K562 (cell line): Measurements from ENCODE around the gene MAZ. TPM values are rescaled to one million over a fixed set of nuclear protein-coding genes. Genes with fewer than 3 reads are reported as not detected.
A peak's percentile ranks its signal among the peaks of the same experiment; 100 is the strongest.

Source experiments
- ATAC-seq: fragments of 200-7000 bp; cut with Tn5 transposase; 3 replicates; pipeline ENCODE4 v1.9.1; 2020; ENCODE audit warnings: moderate library complexity
- BruUV-seq: library from RNA; stranded (reverse); fragments of 400-500 nt; replicated peaks from 2 replicates; lab custom pipeline; 2021; lab: Mats Ljungman, UMichigan
- CTCF ChIA-PET: fragments of 300-600 bp; formaldehyde crosslinking; extraction: SDS; loops from one replicate; lab custom pipeline; 2021; ENCODE audit warnings: low intra/inter-chr PET ratio; lab: Yijun Ruan, JAX
- POLR2A ChIA-PET: fragments of 300-600, 350-650 bp; sonication (Branson Sonifier 250); formaldehyde crosslinking; extraction: SDS; loops from one replicate; lab custom pipeline; 2021; ENCODE audit warnings: antibody characterized with exemption, inconsistent platforms; lab: Yijun Ruan, JAX
- DNase-seq, 4 experiments: peaks; one replicate each; pipeline versions ENCODE4 v3.0.0 to v3.0.0-alpha.2; 2011 to 2018; ENCODE audit warnings: low spot score in 3 of 4, mixed read lengths in 3 of 4; ENCODE audit errors: extremely low read depth in 1 of 4
- FAIRE-seq: peaks from 2 replicates; lab custom pipeline; 2011; peaks lifted over from hg19 to GRCh38; lab: Jason Lieb, UNC
- H2AFZ ChIP-seq: 2 replicates; pipeline ENCODE4 v1.6.0; 2011; ENCODE audit warnings: low read depth, low read length, control low read depth, inconsistent platforms
- H3K27ac ChIP-seq: fragments of 200-600 bp; 3 replicates; pipeline ENCODE4 v1.8.0; 2011; ENCODE audit warnings: low read depth, mild to moderate bottlenecking, control low read depth, inconsistent platforms, low read length, moderate library complexity, mixed read lengths; ENCODE audit errors: extremely low read depth
- H3K27me3 ChIP-seq, 2 experiments: fragments of 300-600 bp in 1 of 2; 2 replicates in 1 of 2; 3 replicates in 1 of 2; pipeline versions ENCODE4 v1.6.0 to v1.8.0; 2011; ENCODE audit warnings: inconsistent platforms in 2 of 2, low read length in 2 of 2, mild to moderate bottlenecking in 1 of 2, mixed read lengths in 1 of 2, moderate library complexity in 1 of 2; ENCODE audit not compliant: control insufficient read depth in 2 of 2, insufficient read depth in 2 of 2
- H3K36me3 ChIP-seq: fragments of 300-600 bp; 3 replicates; pipeline ENCODE4 v1.8.0; 2011; ENCODE audit warnings: mild to moderate bottlenecking, low read length, inconsistent platforms; ENCODE audit not compliant: control insufficient read depth, insufficient read depth
- H3K4me1 ChIP-seq, 2 experiments: fragments of 200-600 bp in 1 of 2; replicated peaks in 1 of 2; 2 replicates in 1 of 2; 3 replicates in 1 of 2; pipeline versions ENCODE4 v1.5.1 to v1.8.0; 2011; ENCODE audit warnings: inconsistent platforms in 2 of 2, low read length in 2 of 2, mild to moderate bottlenecking in 1 of 2, mixed read lengths in 1 of 2, moderate library complexity in 1 of 2; ENCODE audit not compliant: control insufficient read depth in 2 of 2, insufficient read depth in 2 of 2
- H3K4me2 ChIP-seq: 2 replicates; pipeline ENCODE4 v1.6.1; 2011; ENCODE audit warnings: low read length, control low read depth, inconsistent platforms, mixed read lengths; ENCODE audit not compliant: insufficient read depth
- H3K4me3 ChIP-seq: fragments of 200-600 bp; sonication (generic), shearing (Covaris generic); 2 replicates; pipeline ENCODE4 v1.5.1; 2016; ENCODE audit warnings: control low read depth, inconsistent platforms
- H3K79me2 ChIP-seq: fragments of 200-600 bp; 3 replicates; pipeline ENCODE4 v1.8.0; 2011; ENCODE audit warnings: low read length, inconsistent platforms; ENCODE audit not compliant: control insufficient read depth, insufficient read depth
- H3K9ac ChIP-seq, 2 experiments: 2 replicates each; pipeline versions ENCODE4 v1.6.0 to v1.6.1; 2011; ENCODE audit warnings: low read depth in 2 of 2, low read length in 2 of 2, control low read depth in 1 of 2, inconsistent platforms in 1 of 2, mild to moderate bottlenecking in 1 of 2, mixed read lengths in 1 of 2; ENCODE audit not compliant: insufficient read depth in 1 of 2
- H3K9me1 ChIP-seq: one replicate; pipeline ENCODE4 v1.6.0; 2011; ENCODE audit warnings: inconsistent platforms, mild to moderate bottlenecking, low read length, moderate library complexity; ENCODE audit not compliant: control insufficient read depth, insufficient read depth
- H3K9me3 ChIP-seq: replicated peaks from 2 replicates; pipeline ENCODE4 v1.5.1; 2011; ENCODE audit warnings: low read depth, low read length, inconsistent platforms; ENCODE audit not compliant: control insufficient read depth, insufficient read depth
- H4K20me1 ChIP-seq: replicated peaks from 2 replicates; pipeline ENCODE4 v1.6.1; 2011; ENCODE audit warnings: low read length, inconsistent platforms, mixed read lengths; ENCODE audit not compliant: control insufficient read depth, insufficient read depth
- BACH1 ChIP-seq: fragments of 200-800 bp; sonication (Bioruptor generic); IDR thresholded peaks from 2 replicates; pipeline ENCODE4 v1.6.1; 2016; ENCODE audit warnings: missing genetic modification characterization, missing compliant biosample characterization
- CBX1 ChIP-seq: sonication (generic); IDR thresholded peaks from 2 replicates; pipeline ENCODE4 v1.6.1; 2016; ENCODE audit warnings: antibody characterized with exemption, low read depth, mild to moderate bottlenecking
- E2F3 ChIP-seq: fragments of 250-450 bp; sonication (Bioruptor Pico); IDR thresholded peaks from 2 replicates; pipeline ENCODE4 v1.4.0; 2020; ENCODE audit warnings: mild to moderate bottlenecking
- EGR1 ChIP-seq: fragments of 450-650 bp; conservative IDR thresholded peaks from 2 replicates; pipeline ENCODE4 v1.6.1; 2017; ENCODE audit warnings: mild to moderate bottlenecking
- ERF ChIP-seq: fragments of 450-650 bp; formaldehyde crosslinking; IDR thresholded peaks from 2 replicates; pipeline ENCODE4 v1.4.0; 2020; ENCODE audit warnings: mild to moderate bottlenecking, mixed read lengths
- KDM5B ChIP-seq: fragments of 200-600 bp; sonication (generic); IDR thresholded peaks from 2 replicates; pipeline ENCODE4 v1.6.1; 2012; ENCODE audit warnings: low read depth, mild to moderate bottlenecking, moderate library complexity, low read length, control low read depth, inconsistent platforms; ENCODE audit not compliant: insufficient replicate concordance
- NONO ChIP-seq, 2 experiments: fragments of 200-400 bp in 1 of 2; fragments of 450-650 bp in 1 of 2; formaldehyde crosslinking in 1 of 2; IDR thresholded peaks; 2 replicates each; pipeline ENCODE4 v1.6.1; 2017; ENCODE audit warnings: low read depth in 2 of 2, mild to moderate bottlenecking in 2 of 2, moderate library complexity in 2 of 2, low read length in 1 of 2
- PML ChIP-seq: IDR thresholded peaks from 2 replicates; pipeline ENCODE4 v1.6.1; 2012; ENCODE audit warnings: low read length, inconsistent platforms
- POLR2G ChIP-seq: fragments of 200-400 bp; formaldehyde crosslinking; IDR thresholded peaks from 2 replicates; pipeline ENCODE4 v1.6.1; 2017; ENCODE audit warnings: low read depth, mild to moderate bottlenecking, antibody characterized with exemption, low read length, moderate library complexity
- RB1 ChIP-seq: fragments of 450-650 bp; IDR thresholded peaks from 2 replicates; pipeline ENCODE4 v1.6.1; 2017; ENCODE audit warnings: low read depth, mild to moderate bottlenecking
- RBBP5 ChIP-seq: fragments of 200-600 bp; sonication (generic); IDR thresholded peaks from 2 replicates; pipeline ENCODE4 v1.6.1; 2012; ENCODE audit warnings: borderline replicate concordance, mild to moderate bottlenecking, low read length, control low read depth, inconsistent platforms; ENCODE audit not compliant: insufficient read depth, poor library complexity, severe bottlenecking
- SMAD3 ChIP-seq: fragments of 450-650 bp; formaldehyde crosslinking; conservative IDR thresholded peaks from 2 replicates; pipeline ENCODE4 v1.4.0; 2020; ENCODE audit warnings: mild to moderate bottlenecking
- SPI1 ChIP-seq: IDR thresholded peaks from 2 replicates; pipeline ENCODE4 v1.6.1; 2011; ENCODE audit warnings: low read depth, low read length, control low read depth, borderline replicate concordance
- TAF15 ChIP-seq: fragments of 200-400 bp; formaldehyde crosslinking; IDR thresholded peaks from 2 replicates; pipeline ENCODE4 v1.6.1; 2017; ENCODE audit warnings: mild to moderate bottlenecking, low read depth, low read length, moderate library complexity
- YY1 ChIP-seq, 3 experiments: IDR thresholded peaks; 2 replicates each; pipeline ENCODE4 v1.6.1; 2011; ENCODE audit warnings: low read length in 2 of 3, mild to moderate bottlenecking in 2 of 3, moderate library complexity in 2 of 3, borderline replicate concordance in 1 of 3, control low read depth in 1 of 3, low read depth in 1 of 3; ENCODE audit not compliant: insufficient read depth in 3 of 3, insufficient replicate concordance in 2 of 3, control insufficient read depth in 1 of 3, insufficient read length in 1 of 3; ENCODE audit errors: extremely low read depth in 1 of 3
- ZNF384 ChIP-seq: IDR thresholded peaks from 2 replicates; pipeline ENCODE4 v1.6.1; 2012; ENCODE audit warnings: low read depth, low read length, improper control_type of control experiment
- WGBS: fragments of 100-300 bp; shearing (Covaris generic); methylation state at CpG from one replicate; pipeline ENCODE4 v1.1.6; 2016; ENCODE audit warnings: low coverage, mixed read lengths; ENCODE audit not compliant: insufficient coverage; ENCODE audit errors: missing lambda C conversion rate; 5-methylcytosine and 5-hydroxymethylcytosine counted together
- in situ Hi-C: fragments of 300-500 bp; cut with MboI; formaldehyde crosslinking; loops from 4 replicates; pipeline ENCODE4 v1.15.0; 2018; ENCODE audit warnings: inconsistent platforms, mixed read lengths
- intact Hi-C: fragments of 100-400 bp; cut with micrococcal nuclease; formaldehyde crosslinking; loops from 2 replicates; pipeline ENCODE4 v1.14.2; 2022
- polyA plus RNA-seq, 8 experiments: library from polyadenylated mRNA; depleted of rRNA in 4 of 8; stranded (reverse) in 5 of 8; unstranded in 3 of 8; fragments of >200 nt; fragmentation: Nextera tagmentation in 2 of 8; fragmentation: Illumina TruSeq in 1 of 8; extraction: Ambion mirVana in 2 of 8; extraction: Trizol in 1 of 8; gene quantifications; 2 replicates each; pipeline versions ENCODE4 v1.2.1 to v1.2.3, GENCODE V29; 2011 to 2014; ENCODE audit warnings: inconsistent platforms in 1 of 8, missing spikeins in 1 of 8
- total RNA-seq, 7 experiments: library from RNA; depleted of rRNA in 6 of 7; stranded (reverse); fragments of >200 nt in 6 of 7; fragmentation: Illumina TruSeq in 2 of 7; extraction: Trizol in 2 of 7; gene quantifications; 2 replicates each; pipeline versions ENCODE4 v1.2.1 to v1.2.3, GENCODE V29; 2011 to 2021; ENCODE audit warnings: low replicate concordance in 1 of 7
- TF ChIP-seq, protein P1 (sequence below): fragments of 200-800 bp; sonication (Bioruptor generic); IDR thresholded peaks from 2 replicates; pipeline ENCODE4 v1.6.1; 2017; ENCODE audit warnings: missing genetic modification characterization, missing compliant biosample characterization

MAZ gene
- total and polyA plus RNA-seq, 9 of the 15 experiments (the other 6 are each of a cell fraction or from before 2014, with no cell fraction given) = 45.4 to 532 (median 250) TPM

DNA sequence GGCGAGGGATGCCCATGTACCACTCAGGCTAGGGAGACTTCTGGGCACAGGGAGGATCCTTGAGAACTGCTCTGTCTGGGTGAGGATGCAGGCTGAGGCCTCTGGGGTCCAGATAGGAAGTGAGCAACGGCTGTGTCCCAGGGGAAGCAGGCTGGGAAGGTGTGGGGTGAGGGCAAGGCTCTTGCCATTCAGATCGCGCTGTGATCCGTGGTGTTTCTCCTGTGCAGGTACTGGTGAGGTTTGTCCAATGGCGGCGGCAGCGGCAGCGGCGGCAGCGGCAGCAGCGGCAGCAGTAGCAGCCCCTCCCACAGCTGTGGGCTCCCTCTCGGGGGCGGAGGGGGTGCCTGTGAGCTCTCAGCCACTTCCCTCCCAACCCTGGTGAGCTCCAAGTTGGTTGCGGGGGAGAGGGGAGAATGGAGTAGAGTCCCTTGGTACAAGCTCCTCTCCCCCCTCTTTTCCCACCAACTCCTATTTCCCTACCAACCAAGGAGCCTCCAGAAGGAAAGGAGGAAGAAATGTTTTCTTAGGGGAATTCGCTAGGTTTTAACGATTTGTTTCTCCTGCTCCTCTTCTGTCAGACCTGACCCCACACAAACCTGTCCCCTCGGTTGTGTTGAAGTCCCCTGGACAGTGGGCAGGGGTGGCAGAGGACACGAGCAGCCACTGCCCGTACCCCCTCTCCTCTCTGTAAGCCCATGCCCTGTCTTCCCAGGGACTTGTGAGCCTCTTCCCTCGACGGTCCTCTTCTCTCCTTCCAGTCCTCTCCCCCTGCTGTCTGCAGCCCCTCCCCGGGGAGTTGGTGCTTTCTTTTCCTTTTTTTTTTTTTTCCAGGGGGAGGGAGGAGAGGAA, 3.7 kb downstream of the MAZ start:
- no peak overlapping the region for H2AFZ ChIP-seq
- H4K20me1 ChIP-seq = peaks cover 23% of the 10 kb centered on the region; the same call in 1 of the 2 replicates
- intact Hi-C loops = loop anchor here (10.0 kb wide), 1 partner anchor 215 kb away; the partner anchor contains the start of gene C16orf92
- ATAC-seq (peak; percentile 2; the same call in 1 of the 3 replicates), DNase-seq (peak in 2 of 4 experiments; percentile 53 to 65), FAIRE-seq (peak; percentile 75)
- H3K27me3 ChIP-seq = no peaks in the 10 kb centered on the region
- WGBS = 15% methylated on average over 15 of the region's 23 CpGs
- H3K9me1 ChIP-seq = no peaks in the 10 kb centered on the region
- ChIA-PET POLR2A (interaction anchor here (0.7 to 1.3 kb wide), 5 partner anchors 8 to 110 kb away, joined by 3 to 4 read pairs (median 3); no protein-coding TSS in a partner anchor), CTCF (no interaction called here)
- peak overlapping the region; percentile 91 for H3K4me2 ChIP-seq
- in situ Hi-C loops = no loop called here
- peaks cover 40% of the 10 kb centered on the region for H3K79me2 ChIP-seq
- H3K27ac ChIP-seq = peak overlapping the region; percentile 88
- peak overlapping the region; percentile 60 for H3K4me3 ChIP-seq
- no TSS peak for BruUV-seq
- H3K4me1 ChIP-seq = peaks cover 40 to 83% of the 10 kb centered on the region in 2 experiments
- H3K9me3 ChIP-seq = no peaks in the 10 kb centered on the region
- H3K9ac ChIP-seq = peak overlapping the region; percentile 30 to 100; a peak in 3 of 4 replicates
- peaks cover 36% of the 10 kb centered on the region for H3K36me3 ChIP-seq
- 0 out of 2 replicates have a peak, but pooled peaks have one; percentile 19 for TF ChIP-seq CBX1
- TF ChIP-seq TAF15 = no peak
- TF ChIP-seq PML = 0 out of 2 replicates have a peak, but pooled peaks have one; percentile 26
- peak; percentile 61 for TF ChIP-seq RBBP5
- TF ChIP-seq RB1 = peak; percentile 19; the same call in 1 of the 2 replicates
- TF ChIP-seq E2F3 (CRISPR knock-in tag) = 0 out of 2 replicates have a peak, but pooled peaks have one; percentile 21
- TF ChIP-seq, protein P1, sequence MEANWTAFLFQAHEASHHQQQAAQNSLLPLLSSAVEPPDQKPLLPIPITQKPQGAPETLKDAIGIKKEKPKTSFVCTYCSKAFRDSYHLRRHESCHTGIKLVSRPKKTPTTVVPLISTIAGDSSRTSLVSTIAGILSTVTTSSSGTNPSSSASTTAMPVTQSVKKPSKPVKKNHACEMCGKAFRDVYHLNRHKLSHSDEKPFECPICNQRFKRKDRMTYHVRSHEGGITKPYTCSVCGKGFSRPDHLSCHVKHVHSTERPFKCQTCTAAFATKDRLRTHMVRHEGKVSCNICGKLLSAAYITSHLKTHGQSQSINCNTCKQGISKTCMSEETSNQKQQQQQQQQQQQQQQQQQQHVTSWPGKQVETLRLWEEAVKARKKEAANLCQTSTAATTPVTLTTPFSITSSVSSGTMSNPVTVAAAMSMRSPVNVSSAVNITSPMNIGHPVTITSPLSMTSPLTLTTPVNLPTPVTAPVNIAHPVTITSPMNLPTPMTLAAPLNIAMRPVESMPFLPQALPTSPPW (CRISPR knock-in tag) = peak; percentile 54
- TF ChIP-seq POLR2G = 0 out of 2 replicates have a peak, but pooled peaks have one; percentile 32
- peak; percentile 75 for TF ChIP-seq SPI1
- TF ChIP-seq ZNF384 = peak; percentile 90
- TF ChIP-seq NONO (IDR thresholded peaks at IDR 0.05; ENCODE audit: low read depth in 2 of 2, low read length in 1 of 2) = 0 out of 4 replicates have a peak, but pooled peaks of 1 of the 2 experiments have one; percentile 15
- peak in 1 of 3 experiments; percentile 74 for TF ChIP-seq YY1 (IDR thresholded peaks at IDR 0.05; ENCODE audit: borderline replicate concordance in 1 of 3, control insufficient read depth in 1 of 3, extremely low read depth in 1 of 3, insufficient read depth in 3 of 3, insufficient read length in 1 of 3, insufficient replicate concordance in 2 of 3, low read depth in 1 of 3, low read length in 2 of 3)
- TF ChIP-seq SMAD3 = no peak
- peak; percentile 75 for TF ChIP-seq EGR1
- peak; percentile 30 for TF ChIP-seq KDM5B
- 0 out of 2 replicates have a peak, but pooled peaks have one; percentile 71 for TF ChIP-seq ERF (CRISPR knock-in tag)
- no peak for TF ChIP-seq BACH1 (tag)
